Measurements from ENCODE around the gene CDHR1. TPM values are rescaled to one million over a fixed set of nuclear protein-coding genes. Genes with fewer than 3 reads are reported as not detected.

The CDHR1 gene
- total RNA-seq, 1 donor from 2014 or later: 0.35 TPM

- no peak for DNase-seq (ENCODE audit: low spot score)
Measured at GRCh38 chr10:84173501-84173929, 20.8 kb upstream of the CDHR1 start, which contains the start of gene GPR15LG. Gene GPR15LG (plus strand): TSS chr10:84173801. CDS start chr10:84173852, 51 bp downstream.

DNA sequence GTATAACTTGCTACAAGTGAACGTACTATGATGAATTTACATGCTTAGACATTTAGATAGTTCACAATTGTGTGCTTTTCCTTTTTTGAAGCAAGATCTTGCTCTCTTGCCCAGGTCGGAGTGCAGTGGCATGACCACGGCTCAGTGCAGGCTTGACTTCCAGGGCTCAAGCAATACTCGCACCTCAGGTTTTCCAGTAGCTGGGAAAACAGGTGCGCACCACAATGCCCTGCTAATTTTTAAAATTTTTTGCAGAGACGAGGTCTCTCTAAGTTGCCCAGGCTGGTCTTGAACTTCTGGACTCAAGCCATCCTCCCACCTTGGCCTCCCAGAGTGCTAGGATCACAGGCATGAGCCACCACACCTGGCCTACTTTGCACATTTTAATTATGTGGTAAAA, 18.9 kb upstream of the CDHR1 start:
- no peak for DNase-seq (ENCODE audit: low spot score)

GRCh38 chr10:84176351-84176750, 18.0 kb upstream of the CDHR1 start:
- peak; percentile 41 for DNase-seq (ENCODE audit: low spot score)

DNA sequence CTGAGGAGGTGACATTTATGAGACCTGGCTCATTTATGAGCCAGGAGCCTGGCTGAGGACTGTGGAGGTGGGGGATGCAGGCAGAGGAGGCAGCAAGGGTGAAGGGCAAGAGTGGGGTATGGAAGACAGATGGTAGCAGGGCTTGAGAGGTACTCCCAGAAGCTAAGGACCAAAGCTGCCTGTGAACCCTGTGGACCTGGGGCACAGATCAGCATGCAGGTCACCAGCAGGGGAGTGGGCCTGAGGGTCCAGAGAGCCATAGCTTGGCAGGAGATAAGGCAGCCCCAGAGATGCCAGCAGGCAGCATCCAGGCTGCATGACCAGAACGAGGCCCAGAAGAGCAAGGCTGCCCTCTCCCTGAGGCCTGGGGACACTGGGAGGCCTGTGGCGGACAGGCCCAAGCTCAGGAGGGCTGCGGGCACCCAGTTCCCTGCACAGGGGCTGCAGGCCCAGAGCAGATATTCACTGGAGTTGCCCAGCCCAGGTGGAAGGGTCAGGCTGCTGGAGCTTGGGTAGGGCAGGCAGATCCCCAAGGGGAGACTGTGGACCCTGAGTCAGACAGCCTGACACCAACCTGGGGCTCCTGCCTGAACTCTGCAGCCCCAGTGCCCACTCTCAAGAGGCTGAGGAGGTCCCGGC, 17.4 kb upstream of the CDHR1 start:
- DNase-seq (ENCODE audit: low spot score): peak; percentile 62

GRCh38 chr10:84177541-84178141, 16.7 kb upstream of the CDHR1 start:
- peak; percentile 30 for DNase-seq (ENCODE audit: low spot score)

DNA sequence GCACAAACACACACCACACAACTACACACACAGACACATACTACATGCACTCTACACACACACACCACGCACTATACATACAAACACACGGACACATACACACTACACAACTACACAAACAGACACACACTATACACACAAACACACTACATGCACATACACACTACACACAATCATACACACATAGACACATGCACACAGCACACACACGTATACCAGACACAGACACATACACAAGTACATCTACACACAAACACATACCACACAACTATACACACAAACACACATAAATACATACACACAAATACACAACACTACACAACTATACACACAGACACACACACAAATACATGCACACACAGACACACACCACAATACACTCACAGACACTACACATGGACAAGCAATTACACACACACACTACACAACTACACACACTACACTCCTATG, 16.2 kb upstream of the CDHR1 start:
- DNase-seq (ENCODE audit: low spot score): no peak

DNA sequence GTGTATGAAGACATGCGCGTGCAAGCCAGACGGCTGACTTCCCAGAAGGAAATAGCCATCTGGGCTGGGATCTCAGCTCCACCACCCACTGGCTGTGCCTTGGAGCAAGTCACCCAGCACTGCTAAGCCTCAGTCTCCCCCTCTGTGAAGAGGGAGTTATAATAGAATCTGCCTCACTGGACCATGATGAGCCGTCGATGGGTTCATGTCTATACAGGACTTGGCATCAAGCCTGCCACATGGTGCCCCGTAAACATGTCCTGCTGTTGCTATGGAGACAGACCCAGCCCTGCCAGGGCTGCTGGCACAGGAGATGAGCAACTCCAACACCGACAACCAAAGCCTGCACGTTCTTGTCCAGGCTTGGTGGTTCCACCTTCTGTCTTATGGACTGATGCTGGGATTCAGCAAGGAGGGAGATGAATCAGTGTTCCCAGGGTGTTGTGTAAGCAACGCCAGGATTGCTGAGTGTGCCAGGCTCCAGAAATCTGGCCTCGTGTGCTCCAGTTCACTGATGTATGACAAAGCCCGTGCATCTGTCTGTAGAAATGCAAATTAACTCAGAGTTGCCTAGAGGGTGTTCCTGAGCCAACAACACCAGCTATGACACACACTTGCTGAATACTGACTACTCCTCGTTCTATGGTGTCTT, 15.2 kb upstream of the CDHR1 start:
- DNase-seq (ENCODE audit: low spot score): peak; percentile 55

DNA sequence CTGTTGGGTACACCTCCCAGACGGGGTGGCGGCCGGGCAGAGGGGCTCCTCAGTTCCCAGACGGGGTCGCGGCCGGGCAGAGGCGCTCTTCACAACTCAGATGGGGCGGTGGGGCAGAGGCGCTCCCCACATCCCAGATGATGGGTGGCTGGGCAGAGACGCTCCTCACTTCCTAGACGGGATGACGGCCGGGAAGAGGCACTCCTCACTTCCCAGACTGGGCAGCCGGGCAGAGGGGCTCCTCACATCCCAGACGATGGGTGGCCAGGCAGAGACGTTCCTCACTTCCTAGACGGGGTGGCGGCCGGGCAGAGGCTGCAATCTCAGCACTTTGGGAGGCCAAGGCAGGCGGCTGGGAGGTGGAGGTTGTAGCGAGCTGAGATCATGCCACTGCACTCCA, 14.0 kb upstream of the CDHR1 start:
- DNase-seq (ENCODE audit: low spot score): peak; percentile 47

DNA sequence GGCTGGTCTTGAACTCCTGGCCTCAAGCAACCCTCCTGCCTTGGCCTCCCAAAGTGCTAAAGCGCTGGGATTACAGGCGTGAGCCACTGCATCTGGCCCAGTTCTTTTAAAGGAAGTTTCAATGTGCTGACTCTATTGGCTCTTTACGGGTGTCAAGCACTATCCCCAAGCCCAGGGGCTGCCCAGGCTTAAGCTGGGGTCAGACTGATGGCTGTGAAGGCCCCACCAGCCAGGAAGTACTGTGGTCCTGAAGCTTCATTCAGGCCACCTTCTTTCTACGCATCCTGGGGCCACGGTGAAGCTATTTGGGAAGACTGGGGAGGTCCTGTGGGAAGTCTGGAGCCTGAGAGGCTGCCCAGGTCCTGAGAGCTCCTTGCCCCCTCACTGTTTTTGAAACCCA, 12.7 kb upstream of the CDHR1 start:
- DNase-seq (ENCODE audit: low spot score): peak; percentile 55

GRCh38 chr10:84184517-84184916, 9.8 kb upstream of the CDHR1 start:
- no peak for DNase-seq (ENCODE audit: low spot score)

DNA sequence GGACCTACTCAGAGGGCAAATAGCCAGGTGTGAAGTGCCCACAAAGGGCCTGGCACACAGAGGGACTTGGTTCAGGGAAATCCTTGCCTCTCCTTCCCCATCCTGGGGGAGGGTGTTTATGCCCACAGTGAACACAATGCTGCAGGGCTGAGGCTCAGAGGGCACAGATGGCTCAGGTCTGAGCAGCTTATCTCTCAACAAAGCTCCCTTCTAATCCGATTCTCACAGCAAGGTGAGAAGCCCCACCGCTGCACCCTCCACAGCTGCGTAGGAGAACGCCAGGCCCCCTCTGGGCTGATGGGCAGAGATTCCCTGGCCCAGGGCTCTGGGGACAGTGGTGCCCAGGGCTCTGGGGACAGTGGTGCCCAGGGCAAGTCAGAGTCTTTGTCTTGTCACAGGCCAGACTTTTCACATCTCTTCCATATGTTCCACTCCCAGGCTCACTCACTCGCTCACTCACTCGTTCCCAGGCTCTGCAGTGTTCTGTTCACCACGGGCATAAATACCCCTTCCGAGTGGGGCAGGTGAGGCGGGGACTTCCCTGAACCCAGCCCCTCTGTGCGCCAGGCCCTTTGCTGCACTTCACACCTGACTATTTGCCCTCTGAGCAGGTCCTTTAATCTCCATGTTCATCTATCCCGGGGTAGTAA, 8.7 kb upstream of the CDHR1 start:
- DNase-seq (ENCODE audit: low spot score): no peak

- DNase-seq (ENCODE audit: low spot score): no peak
Measured at GRCh38 chr10:84188815-84189214, 5.5 kb upstream of the CDHR1 start.

GRCh38 chr10:84190621-84191020, 3.7 kb upstream of the CDHR1 start:
- no peak for DNase-seq (ENCODE audit: low spot score)

- no peak for DNase-seq (ENCODE audit: low spot score)
Measured at GRCh38 chr10:84191106-84191505, 3.2 kb upstream of the CDHR1 start.

DNA sequence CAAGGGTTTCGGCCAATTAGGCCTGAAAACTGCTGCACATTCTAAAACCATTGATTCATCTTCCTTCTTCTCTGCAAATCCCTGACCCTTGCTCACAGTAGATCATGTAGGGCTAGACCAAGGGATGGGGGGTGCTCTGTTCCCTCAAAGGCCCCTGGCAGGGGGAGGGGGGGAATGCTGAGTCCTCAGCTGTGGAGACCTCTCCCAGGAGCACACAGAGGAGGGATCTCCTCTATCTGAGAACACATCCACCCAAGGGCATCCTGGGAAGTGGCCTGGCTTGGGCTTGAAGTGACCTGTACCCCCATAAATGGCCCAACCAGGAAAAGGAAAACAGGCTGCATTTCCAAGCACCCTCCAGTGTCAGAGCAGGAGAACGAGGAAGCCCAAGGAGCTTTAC, 1.0 kb upstream of the CDHR1 start:
- no peak for DNase-seq (ENCODE audit: low spot score)

DNA sequence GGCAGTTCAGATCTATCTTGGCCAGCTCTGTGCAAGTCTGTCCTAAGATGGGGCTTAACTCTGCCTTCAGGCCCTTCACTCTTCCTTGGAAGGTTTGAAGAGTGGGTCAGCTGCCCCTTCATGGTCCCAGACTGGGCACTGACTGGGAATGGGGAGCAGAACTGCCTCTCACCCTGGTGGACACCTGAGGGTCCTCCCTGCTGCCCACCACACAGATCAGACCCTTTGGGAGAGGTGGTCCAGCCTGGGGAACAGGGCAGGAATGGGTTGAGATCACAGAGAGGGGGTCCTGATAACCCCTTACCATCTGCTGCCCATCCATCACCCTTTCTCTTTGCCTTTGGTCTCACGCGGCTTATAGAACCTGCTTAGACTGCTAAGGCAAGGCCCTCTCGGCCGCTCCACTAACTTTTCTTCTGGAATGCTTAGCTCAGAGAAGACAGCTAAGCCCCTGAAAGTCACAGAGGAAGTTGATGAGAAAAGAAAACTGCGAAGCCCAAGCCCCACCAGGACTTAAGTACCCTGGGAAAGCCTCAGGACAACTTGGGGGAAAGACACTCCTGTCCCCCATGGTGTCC, 402 bp upstream of the CDHR1 start:
- DNase-seq (ENCODE audit: low spot score): no peak

DNA sequence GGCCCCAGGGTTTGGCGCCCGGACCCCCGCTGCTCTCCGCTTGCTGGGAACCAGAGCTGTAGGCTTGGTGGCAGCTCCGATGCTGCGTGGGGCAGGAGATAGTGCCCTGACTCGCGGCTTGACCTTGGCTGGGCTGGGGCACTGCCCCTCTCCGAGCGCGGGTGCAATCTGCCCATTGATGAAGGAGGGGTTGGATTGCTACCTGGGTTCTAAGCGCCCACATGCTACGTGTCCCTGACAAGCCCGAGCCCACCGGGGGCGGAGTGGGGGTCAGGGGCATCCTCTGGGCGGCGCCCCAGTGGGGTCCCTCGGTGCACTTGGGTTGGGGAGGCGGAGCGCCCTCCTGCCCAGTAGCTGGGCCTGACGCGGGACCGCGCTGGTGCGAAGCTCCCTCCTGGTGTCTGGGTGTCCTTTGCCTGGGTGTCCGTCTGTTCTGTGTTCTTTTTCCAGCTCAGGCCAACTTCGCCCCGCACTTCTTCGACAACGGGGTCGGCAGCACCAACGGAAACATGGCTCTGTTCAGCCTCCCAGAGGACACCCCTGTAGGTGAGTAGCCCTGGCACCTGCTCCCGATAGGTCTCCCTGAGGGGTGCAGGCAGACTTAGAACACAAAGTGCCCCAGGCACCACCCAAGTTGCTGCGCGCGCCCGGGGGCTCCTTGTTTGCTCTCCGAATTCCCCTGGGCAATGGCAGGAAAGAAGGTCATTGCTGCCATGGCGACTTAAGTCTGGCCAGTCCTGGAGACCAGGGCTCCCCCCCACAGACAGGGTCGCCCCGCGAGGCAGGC, 900 bp downstream of the CDHR1 start:
- DNase-seq (ENCODE audit: low spot score): no peak

DNA sequence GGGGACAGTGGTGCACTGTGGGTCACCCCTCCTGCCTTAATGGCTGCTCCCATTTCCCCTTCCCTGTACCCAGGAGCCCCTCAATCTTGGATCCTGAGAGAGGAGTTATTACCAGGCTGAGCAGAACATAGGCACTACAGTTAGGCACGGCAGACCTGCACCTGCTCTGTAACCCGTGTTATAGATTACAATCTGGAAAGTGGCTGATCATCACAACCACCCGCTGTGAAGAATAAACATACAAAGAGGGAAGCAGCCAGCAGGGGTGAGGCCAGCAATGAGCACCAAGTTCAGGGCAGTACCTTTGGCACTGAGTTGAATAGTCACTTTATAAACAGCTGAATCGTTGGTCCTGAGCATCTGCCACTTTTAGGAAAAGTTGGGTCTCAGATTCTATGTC, 1.7 kb downstream of the CDHR1 start:
- DNase-seq (ENCODE audit: low spot score): no peak

- DNase-seq (ENCODE audit: low spot score): no peak
Measured at GRCh38 chr10:84196941-84197340, 2.6 kb downstream of the CDHR1 start.

- no peak for DNase-seq (ENCODE audit: low spot score)
Measured at GRCh38 chr10:84197643-84198042, 3.3 kb downstream of the CDHR1 start.
